Left ventricle myocardium inferior (tissue), 1 donor: ENCODE data around the gene PDE11A. TPM values are rescaled to one million over a fixed set of nuclear protein-coding genes. Genes with fewer than 3 reads are reported as not detected.

ENCODE experiments used
- DNase-seq: peaks from one replicate; pipeline ENCODE4 v3.0.0-alpha.2; 2020
- H3K27ac ChIP-seq: fragments of 200-600 bp; replicated peaks from 2 replicates; pipeline ENCODE4 v1.8.0; 2021
- H3K27me3 ChIP-seq: fragments of 200-600 bp; 2 replicates; pipeline ENCODE4 v1.8.0; 2021; ENCODE audit warnings: low read depth
- H3K36me3 ChIP-seq: fragments of 200-600 bp; 2 replicates; pipeline ENCODE4 v1.8.0; 2021
- H3K4me1 ChIP-seq: fragments of 200-600 bp; 2 replicates; pipeline ENCODE4 v1.8.0; 2021
- H3K4me3 ChIP-seq: fragments of 200-600 bp; 2 replicates; pipeline ENCODE4 v1.8.0; 2021; ENCODE audit warnings: mild to moderate bottlenecking, moderate library complexity
- H3K9me3 ChIP-seq: fragments of 200-600 bp; replicated peaks from 2 replicates; pipeline ENCODE4 v1.8.0; 2021
- CTCF ChIP-seq: fragments of 200-600 bp; IDR thresholded peaks from 2 replicates; pipeline ENCODE4 v1.8.0; 2021; ENCODE audit warnings: antibody characterized with exemption, mild to moderate bottlenecking, borderline replicate concordance
- intact Hi-C: fragments of 100-400 bp; cut with micrococcal nuclease; formaldehyde crosslinking; loops from one replicate; pipeline ENCODE4 v1.11.0; 2022
- total RNA-seq: library from RNA; stranded (reverse); fragmentation: NEBNext Ultra II Directional; extraction: Animal tissue kit (Norgen Biotek cat#: 25700); gene quantifications from one replicate; pipeline ENCODE4 v1.2.1, GENCODE V29; 2021
- donor health status: DM: no; HTN: yes; CAD: no; lungs with severe emphysema.

Gene PDE11A
- total RNA-seq, 1 donor from 2014 or later, result 2.5 TPM

- no peak for DNase-seq
- Histone ChIP-seq H3K4me3 (no peak overlapping the region), H3K36me3 (no peaks in the 10 kb centered on the region), H3K9me3 (no peaks in the 10 kb centered on the region), H3K27ac (no peak overlapping the region), H3K4me1 (no peaks in the 10 kb centered on the region), H3K27me3 (no peaks in the 10 kb centered on the region)
- intact Hi-C loops, result no loop called here
- TF ChIP-seq CTCF, result no peak
Measured at GRCh38 chr2:177989029-177989885, 83.3 kb downstream of the PDE11A start.

- Histone ChIP-seq H3K27me3 (no peaks in the 10 kb centered on the region), H3K9me3 (no peaks in the 10 kb centered on the region), H3K27ac (no peak overlapping the region), H3K36me3 (no peaks in the 10 kb centered on the region), H3K4me3 (no peak overlapping the region), H3K4me1 (no peaks in the 10 kb centered on the region)
- intact Hi-C loops, result no loop called here
- TF ChIP-seq CTCF, result no peak
- no peak for DNase-seq
Measured at GRCh38 chr2:177984749-177985148, 87.8 kb downstream of the PDE11A start.

- no peak for DNase-seq
- no peaks in the 10 kb centered on the region for H3K9me3 ChIP-seq
- H3K27ac ChIP-seq, result no peak overlapping the region
- H3K4me1 ChIP-seq, result no peaks in the 10 kb centered on the region
- TF ChIP-seq CTCF, result peak; percentile 75
- no peaks in the 10 kb centered on the region for H3K36me3 ChIP-seq
- intact Hi-C loops, result no loop called here
- no peak overlapping the region for H3K4me3 ChIP-seq
- H3K27me3 ChIP-seq, result no peaks in the 10 kb centered on the region
Measured at GRCh38 chr2:177983183-177983788, 89.3 kb downstream of the PDE11A start.

GRCh38 chr2:177972782-177973181 lies 99.8 kb downstream of the PDE11A start:
- TF ChIP-seq CTCF, result no peak
- Histone ChIP-seq H3K36me3 (no peaks in the 10 kb centered on the region), H3K9me3 (no peaks in the 10 kb centered on the region), H3K27me3 (no peaks in the 10 kb centered on the region), H3K4me1 (no peaks in the 10 kb centered on the region), H3K4me3 (no peak overlapping the region), H3K27ac (no peak overlapping the region)
- DNase-seq, result no peak
- intact Hi-C loops, result no loop called here

GRCh38 chr2:177972123-177972522 lies 100.5 kb downstream of the PDE11A start:
- DNase-seq, result no peak
- intact Hi-C loops, result no loop called here

More at GRCh38 chr2:177972123-177972522, 100.5 kb downstream of the PDE11A start:
- TF ChIP-seq CTCF, result no peak
- Histone ChIP-seq H3K27me3 (no peaks in the 10 kb centered on the region), H3K27ac (no peak overlapping the region), H3K4me1 (no peaks in the 10 kb centered on the region), H3K4me3 (no peak overlapping the region), H3K9me3 (no peaks in the 10 kb centered on the region), H3K36me3 (no peaks in the 10 kb centered on the region)
